ENCODE measurements around the gene C19orf44.

DNA sequence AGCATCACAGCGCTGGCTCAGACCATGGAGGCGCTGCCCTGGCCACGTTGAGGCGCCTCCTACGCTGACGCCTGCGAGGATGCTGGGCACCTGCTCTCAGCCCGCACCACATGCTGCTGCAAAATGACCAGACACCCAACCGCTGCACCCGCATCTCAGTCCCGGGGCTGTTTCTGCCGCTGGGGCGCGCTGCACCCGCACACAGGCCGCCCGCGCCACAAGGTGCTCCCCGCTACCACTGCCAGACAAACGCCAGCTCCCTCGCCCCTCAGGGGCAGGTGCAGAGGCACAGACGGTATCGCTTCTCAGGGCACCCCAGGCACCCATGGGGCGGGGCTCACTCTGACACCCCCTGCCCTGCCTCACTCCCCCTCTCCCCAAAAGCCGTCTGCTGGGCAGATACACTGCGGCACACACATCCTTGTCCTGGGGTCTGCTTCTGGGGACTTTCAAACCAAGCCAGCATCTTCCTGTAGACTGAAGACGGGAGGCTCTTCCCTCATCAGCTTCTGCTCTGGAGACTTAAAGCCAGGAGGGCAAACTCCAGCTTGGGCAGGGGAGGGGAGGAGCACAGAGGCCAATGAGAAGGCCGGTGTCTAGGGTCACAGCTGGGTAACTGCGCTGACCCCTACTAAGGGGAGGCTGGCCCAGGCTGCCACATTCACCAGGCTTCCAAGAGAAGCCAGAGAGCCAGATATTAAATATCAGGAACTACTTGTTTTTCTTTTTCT lies 29.7 kb downstream of the C19orf44 start:
- no peak for TF ChIP-seq POLR2A (IDR thresholded peaks at IDR 0.05)
- TF ChIP-seq, protein P1, sequence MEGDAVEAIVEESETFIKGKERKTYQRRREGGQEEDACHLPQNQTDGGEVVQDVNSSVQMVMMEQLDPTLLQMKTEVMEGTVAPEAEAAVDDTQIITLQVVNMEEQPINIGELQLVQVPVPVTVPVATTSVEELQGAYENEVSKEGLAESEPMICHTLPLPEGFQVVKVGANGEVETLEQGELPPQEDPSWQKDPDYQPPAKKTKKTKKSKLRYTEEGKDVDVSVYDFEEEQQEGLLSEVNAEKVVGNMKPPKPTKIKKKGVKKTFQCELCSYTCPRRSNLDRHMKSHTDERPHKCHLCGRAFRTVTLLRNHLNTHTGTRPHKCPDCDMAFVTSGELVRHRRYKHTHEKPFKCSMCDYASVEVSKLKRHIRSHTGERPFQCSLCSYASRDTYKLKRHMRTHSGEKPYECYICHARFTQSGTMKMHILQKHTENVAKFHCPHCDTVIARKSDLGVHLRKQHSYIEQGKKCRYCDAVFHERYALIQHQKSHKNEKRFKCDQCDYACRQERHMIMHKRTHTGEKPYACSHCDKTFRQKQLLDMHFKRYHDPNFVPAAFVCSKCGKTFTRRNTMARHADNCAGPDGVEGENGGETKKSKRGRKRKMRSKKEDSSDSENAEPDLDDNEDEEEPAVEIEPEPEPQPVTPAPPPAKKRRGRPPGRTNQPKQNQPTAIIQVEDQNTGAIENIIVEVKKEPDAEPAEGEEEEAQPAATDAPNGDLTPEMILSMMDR (IDR thresholded peaks at IDR 0.05): no peak
